Mesenchymal stem cell (in vitro differentiated cells and primary cell): Measurements from ENCODE around the gene MEN1.

Experiments used
- DNase-seq: peaks from one replicate; pipeline ENCODE4 v3.0.0-alpha.2; 2013
- H2AFZ ChIP-seq: one replicate; pipeline ENCODE4 v1.6.1; 2013; ENCODE audit warnings: low read depth, mild to moderate bottlenecking, control low read depth, inconsistent platforms, low read length, moderate library complexity
- H2AK5ac ChIP-seq: 2 replicates; pipeline ENCODE4 v1.6.1; 2013; ENCODE audit warnings: low read length, moderate library complexity, mild to moderate bottlenecking, inconsistent platforms; ENCODE audit not compliant: severe bottlenecking
- H2BK120ac ChIP-seq: one replicate; pipeline ENCODE4 v1.6.1; 2013; ENCODE audit warnings: low read depth, mild to moderate bottlenecking, inconsistent platforms, low read length, moderate library complexity
- H2BK12ac ChIP-seq, 2 experiments: one replicate each; pipeline ENCODE4 v1.6.1; 2013; ENCODE audit warnings: inconsistent platforms in 2 of 2, low read length in 2 of 2, mild to moderate bottlenecking in 2 of 2, moderate library complexity in 2 of 2, control low read depth in 1 of 2
- H2BK15ac ChIP-seq: one replicate; pipeline ENCODE4 v1.6.1; 2013; ENCODE audit warnings: mild to moderate bottlenecking, low read depth, inconsistent platforms; ENCODE audit not compliant: poor library complexity, severe bottlenecking
- H2BK5ac ChIP-seq: 2 replicates; pipeline ENCODE4 v1.6.1; 2013; ENCODE audit warnings: low read depth, mild to moderate bottlenecking, low read length, control low read depth, inconsistent platforms; ENCODE audit not compliant: poor library complexity, severe bottlenecking
- H3K14ac ChIP-seq, 2 experiments: one replicate each; pipeline ENCODE4 v1.6.1; 2013; ENCODE audit warnings: inconsistent platforms in 2 of 2, low read length in 2 of 2, control low read depth in 1 of 2, mild to moderate bottlenecking in 1 of 2, moderate library complexity in 1 of 2
- H3K18ac ChIP-seq, 2 experiments: one replicate each; pipeline ENCODE4 v1.6.1; 2013; ENCODE audit warnings: inconsistent platforms in 2 of 2, low read length in 2 of 2, control low read depth in 1 of 2, low read depth in 1 of 2, mild to moderate bottlenecking in 1 of 2
- H3K23ac ChIP-seq, 2 experiments: one replicate each; pipeline ENCODE4 v1.6.1; 2013; ENCODE audit warnings: inconsistent platforms in 2 of 2, low read length in 2 of 2, mild to moderate bottlenecking in 2 of 2, moderate library complexity in 2 of 2, control low read depth in 1 of 2
- H3K27ac ChIP-seq: 2 replicates; pipeline ENCODE4 v1.5.1; 2013; ENCODE audit warnings: mild to moderate bottlenecking, moderate library complexity, low read length, control low read depth, inconsistent platforms; ENCODE audit not compliant: poor library complexity, severe bottlenecking
- H3K27me3 ChIP-seq, 2 experiments: 2 replicates each; pipeline versions ENCODE4 v1.6.1 to v1.7.0; 2013; ENCODE audit warnings: low read length in 2 of 2, mild to moderate bottlenecking in 2 of 2, moderate library complexity in 2 of 2, control low read depth in 1 of 2, inconsistent platforms in 1 of 2; ENCODE audit not compliant: control insufficient read depth in 1 of 2, insufficient read depth in 1 of 2
- H3K36me3 ChIP-seq, 2 experiments: 2 replicates each; pipeline versions ENCODE4 v1.6.1 to v1.7.0; 2013; ENCODE audit warnings: low read length in 2 of 2, control low read depth in 1 of 2, inconsistent platforms in 1 of 2, low read depth in 1 of 2, mild to moderate bottlenecking in 1 of 2; ENCODE audit not compliant: insufficient read depth in 2 of 2, control insufficient read depth in 1 of 2
- H3K4ac ChIP-seq, 2 experiments: one replicate each; pipeline ENCODE4 v1.6.1; 2013; ENCODE audit warnings: inconsistent platforms in 2 of 2, low read length in 2 of 2, mild to moderate bottlenecking in 2 of 2, moderate library complexity in 2 of 2, control low read depth in 1 of 2, low read depth in 1 of 2
- H3K4me1 ChIP-seq: 2 replicates; pipeline ENCODE4 v1.6.1; 2013; ENCODE audit warnings: low read depth, low read length, control low read depth; ENCODE audit not compliant: control insufficient read depth, insufficient read depth
- H3K4me2 ChIP-seq: 2 replicates; pipeline ENCODE4 v1.6.1; 2013; ENCODE audit warnings: low read length, mild to moderate bottlenecking, inconsistent platforms; ENCODE audit not compliant: poor library complexity, severe bottlenecking
- H3K4me3 ChIP-seq, 2 experiments: 2 replicates each; pipeline versions ENCODE4 v1.5.1 to v1.7.0; 2013; ENCODE audit warnings: low read length in 2 of 2, mild to moderate bottlenecking in 2 of 2, control low read depth in 1 of 2, low read depth in 1 of 2; ENCODE audit not compliant: insufficient read depth in 1 of 2
- H3K79me1 ChIP-seq: replicated peaks from 2 replicates; pipeline ENCODE4 v1.6.1; 2013; ENCODE audit warnings: mild to moderate bottlenecking, control low read depth, low read length, inconsistent platforms; ENCODE audit not compliant: poor library complexity, severe bottlenecking
- H3K9ac ChIP-seq: 2 replicates; pipeline ENCODE4 v1.7.0; 2013; ENCODE audit warnings: mild to moderate bottlenecking, low read length, moderate library complexity
- H3K9me3 ChIP-seq: 2 replicates; pipeline ENCODE4 v1.7.0; 2013; ENCODE audit warnings: mild to moderate bottlenecking, low read length; ENCODE audit not compliant: control insufficient read depth
- H4K8ac ChIP-seq: one replicate; pipeline ENCODE4 v1.6.1; 2013; ENCODE audit warnings: inconsistent platforms, mild to moderate bottlenecking, low read length, moderate library complexity
- H4K91ac ChIP-seq: one replicate; pipeline ENCODE4 v1.6.1; 2013; ENCODE audit warnings: mild to moderate bottlenecking, low read length, inconsistent platforms
- WGBS: methylation state at CpG from one replicate; pipeline ENCODE4 v1.1.7; 2013; ENCODE audit warnings: mixed read lengths; 5-methylcytosine and 5-hydroxymethylcytosine counted together

The MEN1 gene

GRCh38 chr11:64857485-64857884 is 47.1 kb upstream of the MEN1 start:
- H3K23ac ChIP-seq = no peak overlapping the region
- no peak overlapping the region for H3K9ac ChIP-seq
- WGBS = 98% methylated on average over 6 of the region's 6 CpGs
- no peak overlapping the region for H3K27ac ChIP-seq
- H4K8ac ChIP-seq = peak overlapping the region; percentile 78
- H3K4me3 ChIP-seq = no peak overlapping the region
- peak overlapping the region; percentile 94 for H2AK5ac ChIP-seq
- H3K18ac ChIP-seq = peak overlapping the region; percentile 50 to 52
- H2BK5ac ChIP-seq = no peak overlapping the region
- no peaks in the 10 kb centered on the region for H3K9me3 ChIP-seq
- H3K14ac ChIP-seq = peak overlapping the region in 1 of 2 experiments; percentile 75
- H2AFZ ChIP-seq = no peak overlapping the region
- no peak overlapping the region for H2BK120ac ChIP-seq
- peak overlapping the region; percentile 45 for H2BK15ac ChIP-seq
- no peaks in the 10 kb centered on the region for H3K27me3 ChIP-seq
- peaks cover 64% of the 10 kb centered on the region for H3K4me1 ChIP-seq
- peak overlapping the region; percentile 73 for H4K91ac ChIP-seq
- peaks cover 51 to 78% of the 10 kb centered on the region in 2 experiments for H3K36me3 ChIP-seq
- H3K4me2 ChIP-seq = no peak overlapping the region
- peak overlapping the region; percentile 70 to 72 for H2BK12ac ChIP-seq
- H3K79me1 ChIP-seq = peaks cover 31% of the 10 kb centered on the region
- no peak for DNase-seq
- peak overlapping the region in 1 of 2 experiments; percentile 9 for H3K4ac ChIP-seq

DNA sequence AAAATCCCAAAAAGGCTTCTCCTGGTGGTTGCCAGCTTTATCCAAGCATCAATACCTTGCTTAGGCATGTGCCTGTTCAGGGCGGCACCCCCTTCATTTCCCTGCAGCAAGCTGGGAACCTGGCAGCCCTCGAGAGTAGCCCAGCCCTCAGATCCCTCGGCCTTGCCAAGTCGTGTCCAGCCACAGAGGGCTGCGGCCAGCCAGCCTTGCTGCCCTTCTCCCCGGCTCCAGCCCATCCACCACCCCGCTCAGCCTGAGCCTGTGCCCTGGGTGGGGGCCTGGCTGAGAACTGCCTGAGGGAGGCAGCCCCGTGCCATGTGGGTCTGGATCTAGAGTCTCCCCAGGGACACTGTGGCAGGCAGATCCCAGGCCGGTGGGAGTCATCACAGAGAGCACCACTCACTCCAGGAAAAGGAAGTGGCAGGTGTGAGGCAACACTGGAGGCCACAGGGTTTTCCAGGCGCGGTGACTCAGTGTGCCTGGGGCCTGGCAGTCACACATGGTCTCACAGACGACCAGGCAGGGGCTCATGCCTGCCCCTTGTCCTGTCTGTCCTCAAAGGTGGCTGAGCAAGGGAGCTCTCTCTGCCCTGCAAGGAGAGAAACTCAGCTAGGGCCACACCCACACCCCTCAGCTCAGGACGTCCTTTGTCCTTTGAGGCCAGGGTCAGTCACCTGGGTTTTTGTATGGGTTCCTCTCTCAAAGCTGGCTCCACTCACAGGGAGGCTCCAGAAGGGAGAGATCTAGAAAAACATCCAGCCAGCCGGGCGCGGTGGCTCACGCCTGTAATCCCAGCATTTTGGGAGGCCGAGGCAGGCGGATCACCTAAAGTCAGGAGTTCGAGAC is 46.3 kb upstream of the MEN1 start:
- DNase-seq = peak; percentile 98
- H2BK120ac ChIP-seq = peak overlapping the region; percentile 44
- H2BK12ac ChIP-seq = peak overlapping the region; percentile 60 to 88
- H3K36me3 ChIP-seq = peaks cover 51 to 87% of the 10 kb centered on the region in 2 experiments
- no peaks in the 10 kb centered on the region for H3K27me3 ChIP-seq
- H2AK5ac ChIP-seq = peak overlapping the region; percentile 81
- peak overlapping the region; percentile 51 for H3K27ac ChIP-seq
- peak overlapping the region; percentile 61 to 90 for H3K4ac ChIP-seq
- peak overlapping the region; percentile 31 to 79 for H3K18ac ChIP-seq
- no peak overlapping the region for H2BK5ac ChIP-seq
- no peaks in the 10 kb centered on the region for H3K9me3 ChIP-seq
- H4K8ac ChIP-seq = peak overlapping the region; percentile 66
- peak overlapping the region in 1 of 2 experiments; percentile 19 for H3K14ac ChIP-seq
- peak overlapping the region; percentile 1 for H3K4me2 ChIP-seq
- H3K9ac ChIP-seq = peak overlapping the region; percentile 64
- H2BK15ac ChIP-seq = peak overlapping the region; percentile 17
- no peak overlapping the region for H2AFZ ChIP-seq
- peak overlapping the region; percentile 95 for H4K91ac ChIP-seq
- H3K79me1 ChIP-seq = peaks cover 36% of the 10 kb centered on the region
- peaks cover 69% of the 10 kb centered on the region for H3K4me1 ChIP-seq
- H3K4me3 ChIP-seq = no peak overlapping the region
- WGBS = 58% methylated on average over 20 of the region's 20 CpGs
- peak overlapping the region in 1 of 2 experiments; percentile 29 for H3K23ac ChIP-seq

- Histone ChIP-seq H2BK5ac (peak overlapping the region; percentile 60), H3K4ac (peak overlapping the region; percentile 82 to 90), H3K9ac (peak overlapping the region; percentile 64), H3K79me1 (peaks cover 36% of the 10 kb centered on the region), H3K18ac (peak overlapping the region; percentile 58 to 79), H4K8ac (peak overlapping the region; percentile 91), H3K23ac (peak overlapping the region in 1 of 2 experiments; percentile 44), H2BK12ac (peak overlapping the region; percentile 88 to 96), H3K27ac (peak overlapping the region; percentile 74), H2AFZ (no peak overlapping the region), H3K36me3 (peaks cover 48 to 85% of the 10 kb centered on the region in 2 experiments), H3K14ac (peak overlapping the region in 1 of 2 experiments; percentile 85), H2AK5ac (peak overlapping the region; percentile 81), H3K4me3 (peak overlapping the region in 1 of 2 experiments; percentile 52), H3K4me2 (no peak overlapping the region), H2BK15ac (peak overlapping the region; percentile 71), H4K91ac (peak overlapping the region; percentile 95), H3K9me3 (no peaks in the 10 kb centered on the region), H3K27me3 (no peaks in the 10 kb centered on the region), H3K4me1 (peaks cover 74% of the 10 kb centered on the region), H2BK120ac (peak overlapping the region; percentile 36)
- 66% methylated on average over 19 of the region's 22 CpGs for WGBS
- DNase-seq = peak; percentile 83
Measured at GRCh38 chr11:64855596-64856304, 45.4 kb upstream of the MEN1 start.
